DND-41 (cell line): ENCODE results near the gene CLEC3A.

Experiments
- ATAC-seq: fragments of 200-7000 bp; cut with Tn5 transposase; 3 replicates; pipeline ENCODE4 v1.9.1; 2021; ENCODE audit warnings: low read depth; ENCODE audit not compliant: insufficient read depth
- DNase-seq: peaks from one replicate; pipeline ENCODE4 v3.0.0-alpha.2; 2020
- H2AFZ ChIP-seq: 2 replicates; pipeline ENCODE4 v1.6.0; 2012; ENCODE audit warnings: low read depth, low read length
- H3K27ac ChIP-seq: 2 replicates; pipeline ENCODE4 v1.5.1; 2012; ENCODE audit warnings: low read length, inconsistent platforms
- H3K27me3 ChIP-seq: fragments of 200-600 bp; sonication (generic); 2 replicates; pipeline ENCODE4 v1.6.0; 2012; ENCODE audit warnings: low read length, mild to moderate bottlenecking, inconsistent platforms; ENCODE audit not compliant: insufficient read depth, poor library complexity
- H3K36me3 ChIP-seq: 2 replicates; pipeline ENCODE4 v1.5.1; 2012; ENCODE audit warnings: low read length, inconsistent platforms; ENCODE audit not compliant: insufficient read depth
- H3K4me1 ChIP-seq: 2 replicates; pipeline ENCODE4 v1.5.1; 2012; ENCODE audit warnings: mild to moderate bottlenecking, low read length; ENCODE audit not compliant: insufficient read depth
- H3K4me2 ChIP-seq: 2 replicates; pipeline ENCODE4 v1.6.0; 2012; ENCODE audit warnings: mild to moderate bottlenecking, moderate library complexity, low read length, inconsistent platforms; ENCODE audit not compliant: insufficient read depth
- H3K4me3 ChIP-seq, 2 experiments: fragments of 200-600 bp in 1 of 2; shearing (Covaris generic) in 1 of 2; 2 replicates each; pipeline ENCODE4 v1.5.1; 2012 to 2016; ENCODE audit warnings: inconsistent platforms in 2 of 2, low read length in 2 of 2, mild to moderate bottlenecking in 2 of 2, low read depth in 1 of 2, moderate library complexity in 1 of 2
- H3K79me2 ChIP-seq: 2 replicates; pipeline ENCODE4 v1.6.0; 2012; ENCODE audit warnings: low read length, inconsistent platforms; ENCODE audit not compliant: insufficient read depth
- H3K9ac ChIP-seq: 2 replicates; pipeline ENCODE4 v1.6.0; 2012; ENCODE audit warnings: low read depth, mild to moderate bottlenecking, inconsistent platforms, low read length, moderate library complexity
- H3K9me3 ChIP-seq: 2 replicates; pipeline ENCODE4 v1.5.1; 2012; ENCODE audit warnings: low read length, moderate library complexity, mild to moderate bottlenecking, inconsistent platforms; ENCODE audit not compliant: insufficient read depth, severe bottlenecking
- H4K20me1 ChIP-seq: 2 replicates; pipeline ENCODE4 v1.6.0; 2012; ENCODE audit warnings: low read length; ENCODE audit not compliant: insufficient read depth
- CTCF ChIP-seq: IDR thresholded peaks from 2 replicates; pipeline ENCODE4 v1.5.1; 2012; ENCODE audit warnings: borderline replicate concordance, low read length, moderate library complexity, mild to moderate bottlenecking; ENCODE audit not compliant: poor library complexity, severe bottlenecking; ENCODE audit errors: extremely low read depth
- EZH2 ChIP-seq: IDR thresholded peaks from 3 replicates; pipeline ENCODE4 v1.6.1; 2012; ENCODE audit warnings: borderline replicate concordance, low read depth, mild to moderate bottlenecking, moderate library complexity, low read length, inconsistent platforms; ENCODE audit not compliant: severe bottlenecking

CLEC3A gene

GRCh38 chr16:78002915-78003538 is 19.3 kb upstream of the CLEC3A start:
- Histone ChIP-seq H3K27me3 (no peaks in the 10 kb centered on the region), H3K9me3 (no peaks in the 10 kb centered on the region), H3K4me3 (no peak overlapping the region), H3K4me2 (peak overlapping the region; percentile 14; the same call in 1 of the 2 replicates), H4K20me1 (no peaks in the 10 kb centered on the region), H3K9ac (no peak overlapping the region), H3K27ac (no peak overlapping the region), H3K36me3 (no peaks in the 10 kb centered on the region), H3K4me1 (0 out of 2 replicates have a peak, but pooled peaks cover 5% of the 10 kb centered on the region), H2AFZ (no peak overlapping the region; the same call in 1 of the 2 replicates), H3K79me2 (no peaks in the 10 kb centered on the region)
- DNase-seq (peak; percentile 82), ATAC-seq (peak; percentile 96)
- no peak for TF ChIP-seq EZH2
- TF ChIP-seq CTCF = peak; percentile 92

GRCh38 chr16:78004517-78004916 is 17.8 kb upstream of the CLEC3A start:
- Histone ChIP-seq H3K9me3 (no peaks in the 10 kb centered on the region), H3K4me3 (no peak overlapping the region), H3K4me1 (0 out of 2 replicates have a peak, but pooled peaks cover 5% of the 10 kb centered on the region), H3K27me3 (no peaks in the 10 kb centered on the region), H4K20me1 (no peaks in the 10 kb centered on the region), H3K36me3 (no peaks in the 10 kb centered on the region), H3K4me2 (no peak overlapping the region), H3K79me2 (no peaks in the 10 kb centered on the region), H3K9ac (no peak overlapping the region), H3K27ac (no peak overlapping the region), H2AFZ (no peak overlapping the region)
- TF ChIP-seq CTCF = no peak
- TF ChIP-seq EZH2 = no peak
- ATAC-seq = no peak
- DNase-seq = no peak

- TF ChIP-seq CTCF (peak; percentile 25), EZH2 (no peak)
- Histone ChIP-seq H3K36me3 (no peaks in the 10 kb centered on the region), H3K9ac (no peak overlapping the region), H3K9me3 (no peaks in the 10 kb centered on the region), H4K20me1 (no peaks in the 10 kb centered on the region), H3K27me3 (no peaks in the 10 kb centered on the region), H3K4me3 (no peak overlapping the region), H3K79me2 (no peaks in the 10 kb centered on the region), H3K27ac (no peak overlapping the region), H3K4me1 (0 out of 2 replicates have a peak, but pooled peaks cover 5% of the 10 kb centered on the region), H3K4me2 (no peak overlapping the region), H2AFZ (no peak overlapping the region)
- ATAC-seq (no peak), DNase-seq (no peak)
Measured at GRCh38 chr16:78005881-78006280, 16.5 kb upstream of the CLEC3A start.

GRCh38 chr16:78007121-78007520 is 15.2 kb upstream of the CLEC3A start:
- no peaks in the 10 kb centered on the region for H3K36me3 ChIP-seq
- ATAC-seq (no peak), DNase-seq (no peak)
- H3K9me3 ChIP-seq = no peaks in the 10 kb centered on the region
- no peak overlapping the region for H3K4me2 ChIP-seq
- H3K9ac ChIP-seq = no peak overlapping the region
- H3K4me3 ChIP-seq = no peak overlapping the region
- no peak for TF ChIP-seq EZH2
- TF ChIP-seq CTCF = no peak
- no peaks in the 10 kb centered on the region for H4K20me1 ChIP-seq
- 0 out of 2 replicates have a peak, but pooled peaks cover 5% of the 10 kb centered on the region for H3K4me1 ChIP-seq
- no peaks in the 10 kb centered on the region for H3K79me2 ChIP-seq
- no peak overlapping the region for H2AFZ ChIP-seq
- no peak overlapping the region for H3K27ac ChIP-seq
- H3K27me3 ChIP-seq = peaks cover 2% of the 10 kb centered on the region
